MCF 10A (cell line): Measurements from ENCODE around the gene PPP1R12B. TPM values are rescaled to one million over a fixed set of nuclear protein-coding genes. Genes with fewer than 3 reads are reported as not detected.
A peak's percentile ranks its signal among the peaks of the same experiment; 100 is the strongest.

Experiments
- BruUV-seq: library from RNA; stranded (reverse); fragments of 400-500 nt; replicated peaks from 2 replicates; lab custom pipeline; 2021; lab: Mats Ljungman, UMichigan
- CTCF ChIA-PET: fragments of 300-600 bp; sonication (Branson Sonifier 250); formaldehyde crosslinking; extraction: SDS; loops from one replicate; lab custom pipeline; 2021; ENCODE audit warnings: antibody characterized with exemption, inconsistent platforms; lab: Yijun Ruan, JAX
- POLR2A ChIA-PET: fragments of 300-600, 350-650 bp; sonication (Branson Sonifier 250); formaldehyde crosslinking; extraction: SDS; loops from one replicate; lab custom pipeline; 2020; ENCODE audit warnings: antibody characterized with exemption, inconsistent platforms; lab: Yijun Ruan, JAX
- DNase-seq: peaks from one replicate; pipeline ENCODE4 v3.0.0-alpha.2; 2018; ENCODE audit not compliant: unreplicated experiment
- H3K27ac Mint-ChIP-seq: one replicate; pipeline ENCODE4 v1.8.0; 2022; ENCODE audit warnings: mild to moderate bottlenecking, low read depth, mixed read lengths; ENCODE audit not compliant: unreplicated experiment
- H3K27me3 Mint-ChIP-seq: one replicate; pipeline ENCODE4 v1.8.0; 2022; ENCODE audit warnings: mixed read lengths; ENCODE audit not compliant: insufficient read depth, unreplicated experiment
- H3K36me3 Mint-ChIP-seq: one replicate; pipeline ENCODE4 v1.8.0; 2022; ENCODE audit warnings: mild to moderate bottlenecking, moderate library complexity, mixed read lengths; ENCODE audit not compliant: insufficient read depth, unreplicated experiment
- H3K4me1 Mint-ChIP-seq: one replicate; pipeline ENCODE4 v1.8.0; 2022; ENCODE audit warnings: mixed read lengths; ENCODE audit not compliant: insufficient read depth, unreplicated experiment
- H3K4me3 Mint-ChIP-seq: one replicate; pipeline ENCODE4 v1.8.0; 2022; ENCODE audit warnings: mild to moderate bottlenecking, moderate library complexity, mixed read lengths; ENCODE audit not compliant: unreplicated experiment
- H3K9me3 Mint-ChIP-seq: one replicate; pipeline ENCODE4 v1.8.0; 2022; ENCODE audit warnings: mixed read lengths; ENCODE audit not compliant: unreplicated experiment
- CTCF ChIP-seq: fragments of 200-600 bp; IDR thresholded peaks from one replicate; pipeline ENCODE4 v1.8.0; 2022; ENCODE audit warnings: antibody characterized with exemption, mild to moderate bottlenecking; ENCODE audit not compliant: unreplicated experiment
- intact Hi-C: fragments of 100-400 bp; cut with micrococcal nuclease; formaldehyde crosslinking; loops from 2 replicates; pipeline ENCODE4 v1.14.1; 2022
- total RNA-seq: library from RNA; stranded (reverse); gene quantifications from 2 replicates; pipeline ENCODE4 v1.2.3, GENCODE V29; 2022

The PPP1R12B gene
- total RNA-seq, 1 experiment from 2014 or later: 33.8 TPM

GRCh38 chr1:202361224-202361623 lies 12.7 kb downstream of the PPP1R12B start:
- peaks cover 12% of the 10 kb centered on the region for H3K4me1 Mint-ChIP-seq
- intact Hi-C loops: no loop called here
- no TSS peak for BruUV-seq
- CTCF ChIA-PET: interaction anchor here (1.0 kb wide), 1 partner anchor 19 kb away, joined by 3 read pairs; no protein-coding TSS in a partner anchor
- H3K27ac Mint-ChIP-seq: no peak overlapping the region
- no peaks in the 10 kb centered on the region for H3K27me3 Mint-ChIP-seq
- DNase-seq: no peak
- no peaks in the 10 kb centered on the region for H3K36me3 Mint-ChIP-seq
- POLR2A ChIA-PET: interaction anchor here (1.5 to 1.6 kb wide), 2 partner anchors 12 to 13 kb away, joined by 4 to 7 read pairs; no protein-coding TSS in a partner anchor
- no peak for TF ChIP-seq CTCF
- H3K9me3 Mint-ChIP-seq: no peaks in the 10 kb centered on the region
- H3K4me3 Mint-ChIP-seq: no peak overlapping the region

GRCh38 chr1:202361701-202362100 lies 13.2 kb downstream of the PPP1R12B start:
- no peak for DNase-seq
- Mint-ChIP-seq H3K27me3 (no peaks in the 10 kb centered on the region), H3K4me3 (no peak overlapping the region), H3K4me1 (peaks cover 12% of the 10 kb centered on the region), H3K9me3 (no peaks in the 10 kb centered on the region), H3K36me3 (no peaks in the 10 kb centered on the region), H3K27ac (no peak overlapping the region)
- ChIA-PET POLR2A (interaction anchor here (1.5 to 1.6 kb wide), 2 partner anchors 12 to 14 kb away, joined by 4 to 7 read pairs; no protein-coding TSS in a partner anchor), CTCF (interaction anchor here (0.9 kb wide), 1 partner anchor 11 kb away, joined by 4 read pairs; no protein-coding TSS in a partner anchor)
- BruUV-seq: no TSS peak
- TF ChIP-seq CTCF: no peak
- intact Hi-C loops: no loop called here

GRCh38 chr1:202362212-202362611 lies 13.7 kb downstream of the PPP1R12B start:
- no peak overlapping the region for H3K4me3 Mint-ChIP-seq
- H3K4me1 Mint-ChIP-seq: peaks cover 12% of the 10 kb centered on the region
- H3K36me3 Mint-ChIP-seq: no peaks in the 10 kb centered on the region
- no peaks in the 10 kb centered on the region for H3K9me3 Mint-ChIP-seq
- intact Hi-C loops: no loop called here
- H3K27me3 Mint-ChIP-seq: no peaks in the 10 kb centered on the region
- TF ChIP-seq CTCF: no peak
- ChIA-PET POLR2A (interaction anchor here (0.6 to 1.6 kb wide), 2 partner anchors 9 to 14 kb away, joined by 4 read pairs; no protein-coding TSS in a partner anchor), CTCF (interaction anchor here (0.9 to 1.5 kb wide), 2 partner anchors 8 to 12 kb away, joined by 4 to 5 read pairs; no protein-coding TSS in a partner anchor)
- H3K27ac Mint-ChIP-seq: no peak overlapping the region
- no peak for DNase-seq
- BruUV-seq: no TSS peak

- Mint-ChIP-seq H3K27ac (peak overlapping the region; percentile 18), H3K4me1 (peaks cover 12% of the 10 kb centered on the region), H3K9me3 (no peaks in the 10 kb centered on the region), H3K4me3 (peak overlapping the region; percentile 2), H3K27me3 (no peaks in the 10 kb centered on the region), H3K36me3 (no peaks in the 10 kb centered on the region)
- ChIA-PET CTCF (interaction anchor here (0.6 to 1.1 kb wide), 6 partner anchors 12 to 958 kb away, joined by 3 to 6 read pairs (median 4); no protein-coding TSS in a partner anchor), POLR2A (interaction anchor here (0.7 to 1.9 kb wide), 10 partner anchors 9 to 486 kb away, joined by 3 to 17 read pairs (median 3); partner anchors contain the start of genes PPP1R12B and UBE2T)
- intact Hi-C loops: no loop called here
- TF ChIP-seq CTCF: no peak
- BruUV-seq: no TSS peak
- DNase-seq: peak; percentile 58
Measured at GRCh38 chr1:202365092-202365815, 16.8 kb downstream of the PPP1R12B start.
